H1 (cell line): ENCODE data around the gene IFNG-AS1. TPM values are rescaled to one million over a fixed set of nuclear protein-coding genes. Genes with fewer than 3 reads are reported as not detected.

ENCODE experiments used
- CTCF ChIA-PET: fragments of 300-600 bp; sonication (Branson Sonifier 250); formaldehyde crosslinking; loops from one replicate; lab custom pipeline; 2021; ENCODE audit not compliant: partially characterized antibody; lab: Charles Lee
- POLR2A ChIA-PET: fragments of 300-600 bp; sonication (Branson Sonifier 250); formaldehyde crosslinking; loops from one replicate; lab custom pipeline; 2021; ENCODE audit warnings: inconsistent platforms; ENCODE audit not compliant: partially characterized antibody; lab: Charles Lee
- DNase-seq, 2 experiments: peaks; one replicate each; pipeline versions ENCODE4 v3.0.0 to v3.0.0-alpha.2; 2010 to 2022; ENCODE audit warnings: low spot score in 2 of 2, low read depth in 1 of 2, mixed read lengths in 1 of 2
- FAIRE-seq: peaks from 2 replicates; lab custom pipeline; 2011; peaks lifted over from hg19 to GRCh38; lab: Jason Lieb, UNC
- H2AFZ ChIP-seq: 2 replicates; pipeline ENCODE4 v1.8.1; 2012; ENCODE audit warnings: low read length, inconsistent platforms
- H2AK5ac ChIP-seq: 2 replicates; pipeline ENCODE4 v1.6.1; 2013; ENCODE audit warnings: low read depth, low read length
- H2BK120ac ChIP-seq: replicated peaks from 2 replicates; pipeline ENCODE3; 2013; ENCODE audit warnings: low read depth, low read length, inconsistent platforms
- H2BK12ac ChIP-seq: 2 replicates; pipeline ENCODE4 v1.6.1; 2013; ENCODE audit warnings: low read depth, low read length
- H2BK15ac ChIP-seq: 2 replicates; pipeline ENCODE4 v1.6.1; 2013; ENCODE audit warnings: low read length
- H2BK20ac ChIP-seq: 2 replicates; pipeline ENCODE4 v1.6.1; 2013; ENCODE audit warnings: low read length
- H2BK5ac ChIP-seq: 2 replicates; pipeline ENCODE4 v1.6.1; 2013; ENCODE audit warnings: low read depth, low read length
- H3K14ac ChIP-seq: 2 replicates; pipeline ENCODE4 v1.6.1; 2013; ENCODE audit warnings: inconsistent platforms; ENCODE audit not compliant: insufficient read length
- H3K18ac ChIP-seq: 2 replicates; pipeline ENCODE4 v1.6.1; 2013; ENCODE audit warnings: low read length; ENCODE audit errors: extremely low read depth
- H3K23ac ChIP-seq: 2 replicates; pipeline ENCODE4 v1.6.1; 2013; ENCODE audit warnings: inconsistent platforms; ENCODE audit not compliant: insufficient read length
- H3K23me2 ChIP-seq: 2 replicates; pipeline ENCODE4 v1.6.1; 2013; ENCODE audit warnings: low read depth, low read length
- H3K27ac ChIP-seq: 2 replicates; pipeline ENCODE4 v1.6.1; 2011; ENCODE audit warnings: low read depth, low read length, inconsistent platforms
- H3K27me3 ChIP-seq, 4 experiments: replicated peaks in 1 of 4; 1 replicate in 1 of 4; 2 replicates in 3 of 4; pipeline versions ENCODE4 v1.6.1 to v1.8.1; 2011 to 2013; ENCODE audit warnings: low read length in 3 of 4, mild to moderate bottlenecking in 3 of 4, inconsistent platforms in 2 of 4, mixed read lengths in 2 of 4, moderate library complexity in 1 of 4; ENCODE audit not compliant: control insufficient read depth in 3 of 4, insufficient read depth in 3 of 4; ENCODE audit errors: extremely low read depth in 1 of 4
- H3K36me3 ChIP-seq, 4 experiments: 2 replicates each; pipeline versions ENCODE4 v1.6.1 to v1.8.1; 2011 to 2013; ENCODE audit warnings: mild to moderate bottlenecking in 4 of 4, low read length in 3 of 4, moderate library complexity in 2 of 4, control low read depth in 1 of 4, inconsistent platforms in 1 of 4; ENCODE audit not compliant: insufficient read depth in 4 of 4, control insufficient read depth in 2 of 4
- H3K4ac ChIP-seq: replicated peaks from 2 replicates; pipeline ENCODE3; 2013; ENCODE audit warnings: low read length, low read depth, mixed read lengths, inconsistent platforms; ENCODE audit not compliant: insufficient read length
- H3K4me1 ChIP-seq, 4 experiments: replicated peaks in 1 of 4; 1 replicate in 1 of 4; 2 replicates in 3 of 4; pipeline versions ENCODE4 v1.6.1 to v1.8.1; 2011 to 2013; ENCODE audit warnings: low read length in 3 of 4, inconsistent platforms in 2 of 4, mixed read lengths in 1 of 4; ENCODE audit not compliant: insufficient read depth in 4 of 4, control insufficient read depth in 3 of 4
- H3K4me2 ChIP-seq, 2 experiments: 2 replicates each; pipeline versions ENCODE4 v1.6.1 to v1.8.1; 2011 to 2013; ENCODE audit warnings: low read depth in 2 of 2, low read length in 2 of 2, control low read depth in 1 of 2, inconsistent platforms in 1 of 2, mild to moderate bottlenecking in 1 of 2; ENCODE audit not compliant: insufficient read depth in 1 of 2
- H3K4me3 ChIP-seq, 4 experiments: fragments of 200-600, 300-600 bp in 1 of 4; sonication (generic), shearing (Covaris generic), sonication (Bioruptor Twin) in 1 of 4; 2 replicates each; pipeline versions ENCODE4 v1.5.1 to v1.8.1; 2011 to 2016; ENCODE audit warnings: low read length in 4 of 4, low read depth in 3 of 4, control low read depth in 2 of 4, inconsistent platforms in 2 of 4, mild to moderate bottlenecking in 2 of 4, mixed read lengths in 1 of 4, moderate library complexity in 1 of 4; ENCODE audit not compliant: insufficient read depth in 2 of 4; ENCODE audit errors: extremely low read depth in 1 of 4
- H3K56ac ChIP-seq: replicated peaks from 2 replicates; pipeline ENCODE3; 2013; ENCODE audit warnings: low read depth, mild to moderate bottlenecking, mixed read lengths, low read length, inconsistent platforms; ENCODE audit not compliant: insufficient read length
- H3K79me1 ChIP-seq: 2 replicates; pipeline ENCODE4 v1.6.1; 2013; ENCODE audit warnings: low read depth, low read length, control low read depth
- H3K79me2 ChIP-seq, 2 experiments: 2 replicates each; pipeline versions ENCODE4 v1.6.1 to v1.8.1; 2012 to 2013; ENCODE audit warnings: low read length in 2 of 2, mild to moderate bottlenecking in 2 of 2, inconsistent platforms in 1 of 2; ENCODE audit not compliant: insufficient read depth in 2 of 2, control insufficient read depth in 1 of 2
- H3K9ac ChIP-seq, 4 experiments: replicated peaks in 1 of 4; 1 replicate in 1 of 4; 2 replicates in 3 of 4; pipeline versions ENCODE4 v1.6.1 to v1.8.1; 2011 to 2013; ENCODE audit warnings: low read depth in 3 of 4, low read length in 3 of 4, control low read depth in 2 of 4, mild to moderate bottlenecking in 2 of 4, moderate library complexity in 2 of 4, inconsistent platforms in 1 of 4; ENCODE audit errors: extremely low read depth in 1 of 4
- H3K9me3 ChIP-seq, 2 experiments: 2 replicates each; pipeline versions ENCODE4 v1.6.1 to v1.8.1; 2012 to 2013; ENCODE audit warnings: mild to moderate bottlenecking in 2 of 2, moderate library complexity in 2 of 2, control low read depth in 1 of 2, inconsistent platforms in 1 of 2, low read depth in 1 of 2, low read length in 1 of 2, mixed read lengths in 1 of 2; ENCODE audit not compliant: insufficient read depth in 2 of 2
- H4K20me1 ChIP-seq, 2 experiments: replicated peaks in 1 of 2; 2 replicates each; pipeline versions ENCODE3 to v1.8.1; 2011 to 2013; ENCODE audit warnings: inconsistent platforms in 2 of 2, low read length in 2 of 2, mild to moderate bottlenecking in 1 of 2; ENCODE audit not compliant: insufficient read depth in 2 of 2, control insufficient read depth in 1 of 2
- H4K5ac ChIP-seq: 2 replicates; pipeline ENCODE4 v1.6.1; 2013; ENCODE audit warnings: low read length, low read depth, mixed read lengths, inconsistent platforms; ENCODE audit not compliant: insufficient read length
- H4K8ac ChIP-seq: 2 replicates; pipeline ENCODE4 v1.8.0; 2013; ENCODE audit warnings: mild to moderate bottlenecking, moderate library complexity, low read length, inconsistent platforms; ENCODE audit not compliant: insufficient read depth; ENCODE audit errors: extremely low read depth
- H4K91ac ChIP-seq: replicated peaks from 2 replicates; pipeline ENCODE3; 2013; ENCODE audit warnings: low read length, mixed read lengths, inconsistent platforms; ENCODE audit not compliant: insufficient read length
- BACH1 ChIP-seq: IDR thresholded peaks from 2 replicates; pipeline ENCODE4 v1.6.1; 2012; ENCODE audit warnings: low read length, improper control_type of control experiment
- CREB1 ChIP-seq: IDR thresholded peaks from 2 replicates; pipeline ENCODE4 v1.6.1; 2012; ENCODE audit warnings: inconsistent platforms
- WGBS, 2 experiments: shearing (Covaris generic) in 1 of 2; methylation state at CpG; one replicate each; pipeline versions ENCODE4 v1.1.6 to v1.1.7; 2013 to 2015; ENCODE audit warnings: low lambda C conversion rate in 2 of 2, mixed read lengths in 2 of 2, inconsistent platforms in 1 of 2, low coverage in 1 of 2, missing lambda C conversion rate in 1 of 2; ENCODE audit not compliant: insufficient replicate concordance in 2 of 2, insufficient coverage in 1 of 2, insufficient read length in 1 of 2; ENCODE audit errors: extremely low coverage in 1 of 2, missing lambda C conversion rate in 1 of 2; 5-methylcytosine and 5-hydroxymethylcytosine counted together
- polyA plus RNA-seq, 7 experiments: library from polyadenylated mRNA; depleted of rRNA in 3 of 7; stranded (reverse) in 5 of 7; unstranded in 2 of 7; fragments of >200 nt in 5 of 7; fragments of 200-250 nt in 2 of 7; gene quantifications; 1 replicate in 5 of 7; 2 replicates in 1 of 7; 4 replicates in 1 of 7; pipeline versions ENCODE4 v1.2.1 to v1.2.3, GENCODE V29; 2011 to 2013; ENCODE audit warnings: missing spikeins in 2 of 7, mixed read lengths in 2 of 7
- total RNA-seq: library from RNA; stranded (reverse); fragmentation: NEBNext Ultra II Directional; extraction: Animal tissue kit (Norgen Biotek cat#: 25700); gene quantifications from 2 replicates; pipeline ENCODE4 v1.2.1, GENCODE V29; 2021

The IFNG-AS1 gene
- total and polyA plus RNA-seq, 2 of the 8 experiments (the other 6 are each of a cell fraction or from before 2014, with no cell fraction given) = not detected

- CTCF ChIA-PET = no interaction called here
- Histone ChIP-seq H3K36me3 (no peaks in the 10 kb centered on the region), H3K9me3 (0 out of 4 replicates have a peak, but pooled peaks cover 0 to 5% of the 10 kb centered on the region in 2 experiments), H2BK120ac (no peak overlapping the region), H3K9ac (no peak overlapping the region), H2AK5ac (no peak overlapping the region), H2BK5ac (no peak overlapping the region), H3K79me2 (no peaks in the 10 kb centered on the region), H3K27me3 (no peaks in the 10 kb centered on the region), H3K23me2 (no peaks in the 10 kb centered on the region)
- no peak for FAIRE-seq
- TF ChIP-seq BACH1 = no peak
- no peak for TF ChIP-seq CREB1
- TF ChIP-seq, all 59 proteins: peak for 0
- no peak overlapping the region for H3K27ac ChIP-seq
- no peak overlapping the region for H2BK12ac ChIP-seq
- no peak overlapping the region for H2AFZ ChIP-seq
- no peak overlapping the region for H3K4ac ChIP-seq
- no peak overlapping the region for H2BK20ac ChIP-seq
- H3K14ac ChIP-seq = no peak overlapping the region
- H4K8ac ChIP-seq = no peak overlapping the region
- no peak overlapping the region for H4K5ac ChIP-seq
- H4K20me1 ChIP-seq = no peaks in the 10 kb centered on the region
- H2BK15ac ChIP-seq = no peak overlapping the region
- H3K18ac ChIP-seq = no peak overlapping the region
- DNase-seq = no peak
- H3K4me1 ChIP-seq = no peaks in the 10 kb centered on the region
- H3K23ac ChIP-seq = no peak overlapping the region
- POLR2A ChIA-PET = no interaction called here
- no peak overlapping the region for H3K4me3 ChIP-seq
- H3K4me2 ChIP-seq = no peak overlapping the region
- no peak overlapping the region for H4K91ac ChIP-seq
- 79% methylated on average over 6 of the region's 6 CpGs; no CpG with 5 or more reads in 1 of the 2 experiments for WGBS, 2 experiments
- no peaks in the 10 kb centered on the region for H3K79me1 ChIP-seq
- H3K56ac ChIP-seq = no peak overlapping the region
These were observed 74.8 kb downstream of the IFNG-AS1 start for GRCh38 chr12:68063900-68064590.
